HuH-7 (cell line): ENCODE measurements around the gene NDUFAB1.
"Not testable (repeated sequence)": the region's sequence is repeated elsewhere in the genome, so short reads cannot be mapped to it uniquely, and the experiment has no call there.

ENCODE experiments used
- DNase-seq: peaks from one replicate; pipeline ENCODE4 v3.0.0; 2011; ENCODE audit warnings: low spot score

Gene NDUFAB1

GRCh38 chr16:23554536-23554935 lies 41.6 kb downstream of the NDUFAB1 start:
- DNase-seq, result no peak

- no peak for DNase-seq
Measured at GRCh38 chr16:23552161-23552560, 44.0 kb downstream of the NDUFAB1 start.

- no peak for DNase-seq
Measured at GRCh38 chr16:23549938-23550337, 46.2 kb downstream of the NDUFAB1 start.

GRCh38 chr16:23544436-23544835 lies 51.7 kb downstream of the NDUFAB1 start:
- DNase-seq, result no peak

GRCh38 chr16:23540817-23541178 lies 55.3 kb downstream of the NDUFAB1 start:
- DNase-seq, result not testable (repeated sequence)

- DNase-seq, result peak; percentile 22
Measured at GRCh38 chr16:23539984-23540816, 55.9 kb downstream of the NDUFAB1 start.

GRCh38 chr16:23538919-23539278 lies 57.2 kb downstream of the NDUFAB1 start:
- DNase-seq, result no peak

GRCh38 chr16:23537390-23537789 lies 58.7 kb downstream of the NDUFAB1 start:
- no peak for DNase-seq

GRCh38 chr16:23535901-23536300 lies 60.2 kb downstream of the NDUFAB1 start:
- no peak for DNase-seq

GRCh38 chr16:23534868-23535860 lies 61.0 kb downstream of the NDUFAB1 start:
- no peak for DNase-seq

- DNase-seq, result no peak
Measured at GRCh38 chr16:23532448-23532847, 63.7 kb downstream of the NDUFAB1 start.
